GM13976 (cell line): ENCODE results near the gene LCP2.

Experiments
- DNase-seq: peaks from one replicate; pipeline ENCODE4 v3.0.0; 2012; ENCODE audit warnings: low spot score
- in situ Hi-C: fragments of 300-500 bp; cut with MboI; formaldehyde crosslinking; loops from one replicate; pipeline ENCODE4 v1.12.0; 2022; ENCODE audit warnings: low sequenced_read_pairs, mixed read lengths, inconsistent platforms; ENCODE audit not compliant: unreplicated experiment
- TF ChIP-seq, protein P1 (sequence below): IDR thresholded peaks from 2 replicates; pipeline ENCODE4 v1.5.1; 2012; ENCODE audit warnings: borderline replicate concordance, mild to moderate bottlenecking; ENCODE audit not compliant: insufficient read depth; ENCODE audit errors: extremely low read depth, missing control alignments, control extremely low read depth

Gene LCP2

DNA sequence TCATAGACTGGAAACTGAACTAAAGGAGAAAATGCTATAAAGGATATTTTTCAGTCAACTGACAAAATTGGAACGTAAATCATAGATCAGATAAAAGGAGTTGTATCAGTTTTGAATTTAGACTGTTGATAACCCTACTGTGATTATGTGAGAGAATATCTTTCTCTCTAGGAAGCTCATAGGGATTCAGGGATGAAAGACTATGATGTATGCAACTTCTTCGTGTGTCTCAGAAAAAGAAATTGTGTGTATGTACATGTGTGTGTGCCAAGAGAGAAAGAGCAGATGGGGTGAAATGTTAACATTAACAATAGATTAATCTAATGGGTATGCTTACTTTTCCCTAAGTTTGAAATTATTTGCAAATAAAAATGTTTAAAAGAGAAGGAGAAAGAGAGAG lies 95.5 kb downstream of the LCP2 start:
- DNase-seq = no peak
- TF ChIP-seq, protein P1, sequence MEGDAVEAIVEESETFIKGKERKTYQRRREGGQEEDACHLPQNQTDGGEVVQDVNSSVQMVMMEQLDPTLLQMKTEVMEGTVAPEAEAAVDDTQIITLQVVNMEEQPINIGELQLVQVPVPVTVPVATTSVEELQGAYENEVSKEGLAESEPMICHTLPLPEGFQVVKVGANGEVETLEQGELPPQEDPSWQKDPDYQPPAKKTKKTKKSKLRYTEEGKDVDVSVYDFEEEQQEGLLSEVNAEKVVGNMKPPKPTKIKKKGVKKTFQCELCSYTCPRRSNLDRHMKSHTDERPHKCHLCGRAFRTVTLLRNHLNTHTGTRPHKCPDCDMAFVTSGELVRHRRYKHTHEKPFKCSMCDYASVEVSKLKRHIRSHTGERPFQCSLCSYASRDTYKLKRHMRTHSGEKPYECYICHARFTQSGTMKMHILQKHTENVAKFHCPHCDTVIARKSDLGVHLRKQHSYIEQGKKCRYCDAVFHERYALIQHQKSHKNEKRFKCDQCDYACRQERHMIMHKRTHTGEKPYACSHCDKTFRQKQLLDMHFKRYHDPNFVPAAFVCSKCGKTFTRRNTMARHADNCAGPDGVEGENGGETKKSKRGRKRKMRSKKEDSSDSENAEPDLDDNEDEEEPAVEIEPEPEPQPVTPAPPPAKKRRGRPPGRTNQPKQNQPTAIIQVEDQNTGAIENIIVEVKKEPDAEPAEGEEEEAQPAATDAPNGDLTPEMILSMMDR = no peak
- in situ Hi-C loops = no loop called here

DNA sequence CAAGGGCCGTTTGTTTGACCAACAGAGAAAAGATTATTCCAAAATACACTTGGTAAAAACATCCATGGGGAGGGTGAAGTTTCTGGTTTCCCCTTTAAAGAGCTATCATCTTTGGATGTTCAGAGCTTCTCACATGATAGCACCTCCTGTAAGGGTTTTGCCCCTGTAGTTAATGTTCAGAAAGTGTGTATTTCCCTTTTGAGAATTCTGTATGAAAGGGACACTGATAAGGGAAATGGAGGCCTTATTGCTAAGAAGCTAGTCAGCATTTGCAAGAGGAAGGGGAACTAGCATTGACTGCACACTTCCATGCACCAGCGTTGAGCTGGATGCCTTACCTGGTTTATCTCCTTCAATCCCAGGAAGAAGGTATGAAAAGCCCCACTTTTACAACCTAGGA lies 96.3 kb downstream of the LCP2 start:
- no peak for DNase-seq
- in situ Hi-C loops = no loop called here
- TF ChIP-seq, protein P1 = no peak

DNA sequence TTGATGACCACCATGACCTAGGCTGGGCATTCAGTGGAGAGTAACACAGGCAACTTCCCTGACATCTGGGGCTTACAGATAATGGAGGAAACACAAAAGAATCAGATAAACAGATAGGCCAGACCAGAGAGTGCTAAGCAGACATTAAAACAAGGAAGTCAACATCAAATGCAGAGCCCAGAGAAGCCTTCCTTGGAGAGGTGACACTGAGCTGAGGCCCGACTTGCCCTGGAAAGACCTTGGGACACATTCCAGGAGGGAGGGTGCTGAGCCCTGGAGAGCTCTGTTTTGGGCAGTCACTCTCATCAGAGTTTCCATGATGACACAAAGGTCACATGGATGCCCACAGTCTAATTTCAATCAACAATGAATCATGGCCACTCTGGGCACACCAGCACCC lies 96.7 kb downstream of the LCP2 start:
- in situ Hi-C loops = no loop called here
- no peak for DNase-seq
- TF ChIP-seq, protein P1 = no peak
